Measurements from ENCODE around the gene OLR1.
"Not testable (repeated sequence)": the region's sequence is repeated elsewhere in the genome, so short reads cannot be mapped to it uniquely, and the experiment has no call there.

OLR1 gene

DNA sequence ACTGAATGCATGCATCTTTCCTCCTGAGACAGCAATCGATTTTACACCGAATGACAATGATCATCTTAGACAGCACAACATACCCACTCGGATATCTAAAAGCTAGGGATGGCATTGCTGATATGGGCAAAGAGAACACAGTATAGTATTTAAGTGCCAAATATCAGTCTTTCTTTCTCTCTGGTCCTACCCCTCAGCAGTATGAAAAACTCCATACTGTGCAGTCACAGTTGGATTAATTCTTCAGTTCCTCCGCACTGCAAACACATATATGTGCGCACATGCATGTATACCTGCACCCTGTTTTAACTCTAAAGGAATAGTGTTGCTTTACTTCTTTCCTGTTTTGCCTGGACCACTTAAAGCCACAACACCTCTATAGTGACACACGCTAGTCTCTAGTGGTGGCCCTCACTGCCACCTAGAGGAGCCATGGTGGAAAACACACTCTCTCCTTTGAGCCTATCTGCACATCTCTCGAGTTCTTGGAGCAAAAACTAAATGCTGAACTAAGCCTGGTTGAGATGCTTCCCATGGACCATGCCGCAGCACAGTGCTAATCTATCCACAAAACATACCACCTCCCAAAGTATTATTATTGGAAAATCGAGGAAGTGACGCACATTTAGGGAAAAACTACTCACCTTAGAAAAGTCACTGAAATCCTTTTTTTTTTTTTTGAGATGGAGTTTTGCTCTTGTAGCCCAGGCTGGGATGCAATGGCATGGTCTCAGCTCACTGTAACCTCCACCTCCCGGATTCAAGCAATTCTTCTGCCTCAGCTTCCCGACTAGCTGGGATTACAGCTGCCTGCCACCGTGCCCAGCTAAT, 18.8 kb upstream of the OLR1 start:
- peak; percentile 48 for DNase-seq

DNA sequence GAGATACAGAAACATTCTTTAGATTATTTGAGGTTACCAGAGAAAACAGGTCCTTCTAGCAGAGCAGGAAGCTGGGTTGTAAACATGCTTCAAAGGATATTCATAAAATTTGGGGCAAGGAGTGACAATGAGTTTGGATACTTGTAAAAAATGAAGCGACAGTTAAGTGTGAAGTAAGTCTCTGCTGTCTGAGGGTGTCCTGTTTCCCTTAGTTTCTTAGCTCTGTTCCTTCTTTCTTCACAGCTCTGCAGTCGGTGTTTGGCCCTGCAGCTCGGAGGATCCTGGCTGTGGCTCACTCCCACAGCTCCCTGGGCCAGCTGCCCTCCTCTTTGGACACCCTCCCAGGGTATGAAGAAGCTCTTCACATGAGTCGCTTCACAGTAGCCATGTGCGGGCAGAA, 17.7 kb upstream of the OLR1 start:
- no peak for DNase-seq

DNA sequence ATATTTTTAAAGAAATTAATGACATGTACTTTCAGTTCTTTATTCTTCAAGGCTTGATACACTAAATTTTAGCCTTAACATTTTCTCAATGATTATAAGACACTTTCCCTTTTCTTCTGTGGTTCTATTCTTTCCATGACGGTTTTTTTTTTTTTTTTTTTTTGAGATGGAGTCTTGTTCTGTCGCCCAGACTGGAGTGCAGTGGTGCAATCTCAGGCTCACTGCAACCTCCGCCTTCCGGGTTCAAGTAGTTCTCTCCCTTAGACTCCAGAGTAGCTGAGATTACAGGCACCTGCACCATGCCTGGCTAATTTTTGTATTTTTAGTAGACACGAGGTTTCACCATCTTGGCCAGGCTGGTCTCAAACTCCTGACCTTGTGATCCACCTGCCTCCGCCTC, 15.0 kb upstream of the OLR1 start:
- DNase-seq: not testable (repeated sequence)

DNA sequence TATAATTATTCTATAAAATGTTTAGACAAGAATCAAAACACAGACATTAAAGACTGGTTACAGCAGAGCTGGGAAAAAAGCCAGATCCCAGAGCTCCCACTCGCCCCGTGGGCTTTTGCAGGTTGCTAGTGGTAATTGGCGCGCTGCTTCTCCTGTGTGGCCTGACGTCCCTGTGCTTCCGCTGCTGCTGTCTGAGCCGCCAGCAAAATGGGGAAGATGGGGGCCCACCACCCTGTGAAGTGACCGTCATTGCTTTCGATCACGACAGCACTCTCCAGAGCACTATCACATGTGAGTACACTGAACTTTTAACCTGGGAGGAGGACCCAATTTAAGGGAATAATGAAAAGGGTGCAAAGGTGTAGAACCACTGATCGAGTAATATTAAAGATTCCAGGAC, 14.4 kb upstream of the OLR1 start:
- no peak for DNase-seq

DNA sequence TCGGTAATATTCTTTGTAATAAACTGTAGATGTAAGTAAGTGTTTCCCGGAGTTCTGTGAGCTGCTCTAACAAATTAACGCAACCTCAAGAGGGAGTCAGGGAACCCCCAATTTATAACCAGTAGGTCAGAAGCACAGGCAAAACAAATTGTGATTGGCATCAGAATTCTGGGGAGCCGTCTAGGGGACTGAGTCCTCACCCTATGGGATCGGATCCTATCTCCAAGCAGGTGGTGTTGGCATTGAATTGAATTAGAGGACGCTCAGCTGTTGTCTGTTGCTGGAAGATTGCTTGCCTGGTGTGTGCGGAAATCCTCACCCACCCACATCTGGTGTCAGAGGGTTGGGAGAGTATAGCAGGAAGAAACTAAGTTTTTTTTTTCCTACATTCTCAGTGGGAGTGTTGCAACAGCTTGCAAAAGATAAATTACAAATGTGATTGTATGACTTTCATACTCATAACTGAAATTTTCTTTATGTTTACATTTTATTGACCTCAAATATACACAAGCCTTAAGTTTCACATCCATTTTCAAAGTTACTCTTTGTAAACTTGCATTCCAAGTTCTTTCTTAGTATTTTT, 12.4 kb upstream of the OLR1 start:
- no peak for DNase-seq

DNA sequence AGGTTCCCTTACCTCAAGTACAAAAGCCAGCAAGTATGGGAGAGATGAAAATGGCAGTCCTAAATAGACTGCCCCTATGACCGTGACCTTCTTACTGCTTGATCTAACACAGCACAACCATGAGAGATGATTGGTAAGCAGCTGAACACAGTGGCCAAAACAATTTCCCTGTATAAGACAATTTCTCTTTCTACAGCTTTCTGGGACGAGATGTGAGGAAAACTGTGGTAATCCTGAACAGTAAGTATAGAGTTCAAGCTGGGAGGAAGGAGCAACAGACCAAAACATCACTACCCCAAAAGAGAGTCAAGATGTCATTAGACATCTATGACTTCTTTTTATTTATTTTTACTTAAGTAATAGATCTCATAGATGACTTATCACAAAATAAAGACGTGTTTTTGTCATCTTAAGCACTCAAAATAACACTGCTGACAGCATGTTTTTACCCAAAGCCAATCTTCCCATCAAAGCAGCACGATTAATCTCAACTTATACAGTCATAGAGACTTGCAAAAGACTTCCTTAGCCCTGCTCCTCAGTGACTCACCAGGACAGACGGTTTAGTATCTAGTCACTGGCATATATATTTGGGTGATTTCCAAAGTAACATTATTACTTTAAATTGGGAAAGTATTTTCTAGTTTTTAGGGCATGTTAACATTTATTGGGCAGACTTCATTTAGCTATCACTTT, 10.6 kb upstream of the OLR1 start:
- DNase-seq: no peak

DNA sequence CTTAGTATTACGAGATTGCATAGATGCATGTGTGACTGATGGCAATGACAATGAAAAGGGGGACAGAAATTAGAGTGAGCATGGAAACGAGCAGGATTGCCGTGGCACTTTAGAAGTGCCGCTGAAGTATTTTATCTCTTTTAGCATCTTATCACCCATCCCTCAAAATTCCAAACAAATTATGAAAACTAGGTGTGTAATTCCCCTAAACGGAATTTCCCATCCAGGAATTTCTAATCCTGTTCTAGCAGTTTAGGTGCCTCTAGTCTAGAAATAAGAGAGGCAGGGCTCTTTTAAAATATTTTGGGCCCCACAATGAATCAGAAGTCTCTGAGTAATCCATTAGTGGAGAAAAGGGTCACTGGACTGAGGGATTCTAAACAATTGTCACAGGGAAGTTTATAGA, 7.8 kb upstream of the OLR1 start:
- DNase-seq: no peak

DNA sequence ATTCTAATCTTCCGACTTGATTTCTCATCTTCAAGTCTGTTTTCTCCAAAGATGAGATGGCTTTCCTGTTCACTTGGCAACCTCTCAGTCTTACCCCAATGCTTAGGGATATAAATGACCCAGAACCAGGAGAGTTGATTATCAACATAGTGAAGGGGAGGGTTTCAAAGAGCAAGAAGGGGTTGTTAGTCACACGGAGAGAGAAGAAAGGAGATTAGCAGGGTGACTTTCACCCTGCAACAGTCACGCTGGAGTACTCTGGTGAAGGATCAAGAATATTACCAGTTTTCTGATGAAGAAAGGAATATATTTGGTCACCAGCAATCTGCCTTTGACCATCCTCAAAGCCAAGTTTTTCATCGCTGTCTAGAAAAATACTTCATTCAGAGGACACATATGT, 6.9 kb upstream of the OLR1 start, which contains the start of gene TMEM52B:
Gene TMEM52B, plus strand, starts transcription at position 212 of the 400 bp plus-strand sequence. CDS start 543 bp downstream, outside the sequence.
- DNase-seq: no peak

DNA sequence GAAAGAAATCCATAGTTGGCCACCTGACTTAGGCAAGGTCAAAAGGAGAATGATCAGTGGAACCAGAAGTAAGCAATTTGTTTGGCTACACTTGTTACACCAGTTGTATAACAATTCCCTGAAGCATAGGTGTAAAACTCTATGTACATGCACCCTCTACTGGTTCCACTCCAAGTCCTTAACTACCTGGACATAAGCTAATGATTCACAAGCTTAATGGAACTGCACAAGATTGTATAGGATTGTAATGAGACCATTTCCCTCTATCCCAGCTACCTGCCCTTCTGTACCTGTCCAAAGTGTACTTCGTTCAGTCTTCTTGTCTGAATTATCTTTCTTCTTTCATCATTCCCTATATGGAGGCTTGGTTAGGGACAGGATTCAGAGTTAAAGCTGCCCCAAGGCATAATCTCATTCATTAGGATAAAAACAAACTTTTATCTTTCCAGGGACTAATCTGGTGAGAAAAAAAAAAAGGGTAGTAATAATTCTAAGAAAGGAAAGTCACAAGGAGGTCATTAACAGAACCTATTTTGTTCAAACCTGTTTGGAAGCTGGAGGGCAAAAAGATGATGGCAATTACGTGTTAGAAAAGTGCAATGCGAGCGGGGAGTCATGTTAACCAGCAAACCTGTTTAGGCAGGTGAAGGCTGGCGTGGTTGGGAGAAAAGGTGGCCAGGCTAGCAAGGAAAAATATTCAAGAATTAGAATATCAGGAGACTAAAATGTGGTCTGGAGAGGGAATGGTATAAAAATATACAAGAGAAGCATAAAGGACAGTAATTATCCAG, 4.1 kb upstream of the OLR1 start:
- no peak for DNase-seq

DNA sequence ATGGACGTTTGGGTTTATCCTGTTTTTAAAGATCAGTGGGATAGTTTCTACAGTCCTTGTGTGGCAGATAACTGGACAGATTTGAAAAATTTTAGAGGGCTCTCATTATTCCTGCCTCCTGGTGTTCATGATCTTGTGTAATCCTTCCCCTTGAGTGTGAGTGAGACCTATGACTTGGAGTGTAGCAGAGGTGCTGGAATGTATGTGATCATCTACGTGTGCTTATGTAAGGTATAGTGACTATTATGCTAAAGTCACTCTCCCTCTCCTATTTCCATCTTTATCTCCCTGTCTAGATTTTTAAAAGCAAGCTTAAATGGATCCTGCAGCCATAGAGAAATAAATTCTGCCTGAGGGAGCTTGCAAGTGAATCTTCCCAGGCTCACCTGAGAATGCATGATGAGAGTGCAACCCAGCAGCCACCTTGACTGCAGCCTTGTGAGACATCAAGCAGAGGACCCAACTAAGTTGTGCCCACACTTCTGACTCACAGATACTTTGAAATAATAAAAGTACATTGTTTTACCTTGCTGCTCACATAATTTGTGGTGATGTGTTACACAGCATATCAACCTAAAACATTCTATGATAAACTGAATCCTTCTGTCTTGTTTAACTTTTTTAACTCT, 3.2 kb upstream of the OLR1 start:
- DNase-seq: no peak

DNA sequence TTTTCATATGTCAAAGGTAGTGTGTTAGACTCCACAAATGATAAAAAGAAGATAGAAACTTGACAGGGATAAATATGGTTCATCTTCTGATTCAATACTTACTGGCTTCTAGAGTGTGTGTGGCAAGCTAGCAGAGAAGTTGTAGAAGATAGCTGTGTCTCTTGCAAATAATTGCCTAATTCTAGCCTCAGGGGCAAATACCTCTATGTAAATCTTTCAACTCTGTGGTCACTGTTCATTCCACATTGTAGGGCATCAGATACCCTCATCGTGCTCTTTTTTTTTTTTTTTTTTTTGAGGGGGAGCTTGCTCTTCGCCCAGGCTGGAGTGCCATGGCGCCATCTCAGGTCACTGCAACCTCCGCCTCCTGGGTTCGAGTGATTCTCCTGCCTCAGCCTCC, 1.7 kb downstream of the OLR1 start:
- no peak for DNase-seq

DNA sequence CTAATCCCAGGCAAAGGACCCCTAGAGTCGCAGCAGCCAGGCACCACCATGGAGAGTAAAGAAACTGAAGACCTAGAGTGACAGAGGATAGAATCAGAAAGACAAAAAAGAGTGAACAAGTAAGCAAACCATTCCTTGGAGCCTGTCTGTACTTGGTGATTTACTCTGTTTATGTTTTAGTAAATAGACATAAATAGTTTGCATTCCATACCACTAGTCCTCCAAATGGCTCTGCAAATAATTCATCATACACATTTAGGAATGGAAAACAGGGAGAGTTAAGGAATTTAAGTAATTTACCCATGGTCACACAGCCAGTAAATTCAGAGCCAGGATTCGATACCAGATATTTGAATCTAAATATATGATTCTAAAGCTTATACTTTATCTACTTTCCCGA, 2.8 kb downstream of the OLR1 start:
- DNase-seq: no peak

DNA sequence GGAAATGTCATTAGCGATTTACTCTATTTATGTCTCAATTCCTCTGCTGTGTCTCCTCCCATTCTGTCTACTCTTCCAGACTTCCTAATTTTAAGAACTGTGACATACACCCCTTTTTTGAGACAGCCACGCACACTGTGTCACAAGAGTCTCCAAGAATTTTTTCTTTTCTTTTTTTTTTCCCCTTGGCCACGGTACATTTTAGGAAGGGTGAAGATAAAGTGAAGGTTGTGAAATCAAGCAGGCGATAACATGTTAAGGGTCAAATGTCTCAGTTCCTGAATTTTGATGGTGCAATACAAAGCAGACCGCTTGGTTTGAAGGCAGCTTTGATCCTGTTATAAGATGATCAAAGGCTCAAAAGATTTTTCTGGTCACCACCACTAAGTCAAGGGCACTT, 4.3 kb downstream of the OLR1 start:
- DNase-seq: no peak

DNA sequence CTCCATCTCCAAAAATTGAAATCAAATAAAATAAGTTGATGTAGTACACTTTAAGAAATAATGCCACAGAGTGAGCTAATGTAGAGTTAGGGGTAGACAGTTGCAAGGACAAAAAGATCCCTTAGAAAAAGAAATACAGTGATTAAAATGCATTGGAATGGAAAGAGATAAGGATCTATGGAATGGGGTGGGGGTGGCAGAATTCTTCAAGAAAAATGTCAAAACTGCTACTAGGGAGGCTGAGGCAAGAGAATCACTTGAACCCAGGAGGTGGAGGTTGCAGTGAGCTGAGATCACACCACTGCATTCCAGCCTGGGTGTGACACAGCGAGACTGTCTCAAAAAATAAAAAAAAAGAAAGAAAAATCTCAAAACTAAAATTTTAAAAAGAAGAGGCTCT, 6.5 kb downstream of the OLR1 start:
- DNase-seq: no peak

DNA sequence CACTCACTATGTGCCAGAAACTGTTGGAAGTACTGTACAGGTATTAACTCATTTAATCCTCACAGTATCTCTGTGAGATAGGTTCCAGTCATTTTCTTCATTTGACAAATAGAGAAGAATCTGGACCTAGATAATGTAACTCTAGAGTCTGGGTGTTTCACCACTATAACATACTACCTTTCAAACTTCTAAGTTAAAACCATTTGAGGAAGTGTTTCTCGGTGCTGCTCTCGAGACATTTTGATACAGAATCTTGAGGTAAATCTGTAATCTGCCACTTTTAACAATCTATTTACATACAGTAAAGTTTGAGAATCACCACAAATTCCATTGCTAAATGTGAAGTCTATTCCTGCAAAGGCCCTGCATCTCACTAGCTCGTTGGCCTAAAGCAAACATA, 8.8 kb downstream of the OLR1 start:
- DNase-seq: no peak

DNA sequence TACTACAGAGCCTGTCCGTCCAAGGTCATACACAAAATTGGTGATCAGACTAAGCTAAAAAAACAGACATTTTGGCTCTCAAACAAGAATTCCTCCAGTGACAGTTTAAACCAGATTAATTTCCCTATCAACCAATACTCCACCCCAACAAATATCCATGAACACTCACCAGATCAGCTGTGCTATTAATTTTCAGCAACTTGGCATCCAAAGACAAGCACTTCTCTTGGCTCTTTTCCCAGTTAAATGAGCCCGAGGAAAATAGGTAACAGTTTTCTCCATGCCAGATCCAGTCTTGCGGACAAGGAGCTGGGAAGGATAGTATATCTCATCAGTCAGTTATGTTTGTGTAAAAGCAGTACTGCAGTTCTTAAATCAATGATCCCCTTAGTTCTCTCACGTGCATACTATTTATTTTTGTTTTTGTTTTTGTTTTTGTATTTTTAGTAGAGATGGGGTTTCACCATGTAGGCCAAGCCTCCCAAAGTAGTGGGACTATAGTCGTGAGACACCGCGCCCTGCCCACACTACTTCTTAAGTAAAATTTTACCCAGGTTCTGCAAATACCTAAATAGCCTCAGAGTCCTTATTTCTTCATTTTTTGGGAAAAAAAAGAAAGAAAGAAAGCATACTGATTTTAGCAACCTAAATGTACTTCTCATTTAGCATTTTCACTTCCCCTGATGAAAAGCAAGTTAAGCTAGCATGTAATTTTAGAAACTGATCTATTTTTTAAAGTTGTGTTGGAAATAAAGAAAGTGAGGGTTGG, 11.1 kb downstream of the OLR1 start:
- no peak for DNase-seq

DNA sequence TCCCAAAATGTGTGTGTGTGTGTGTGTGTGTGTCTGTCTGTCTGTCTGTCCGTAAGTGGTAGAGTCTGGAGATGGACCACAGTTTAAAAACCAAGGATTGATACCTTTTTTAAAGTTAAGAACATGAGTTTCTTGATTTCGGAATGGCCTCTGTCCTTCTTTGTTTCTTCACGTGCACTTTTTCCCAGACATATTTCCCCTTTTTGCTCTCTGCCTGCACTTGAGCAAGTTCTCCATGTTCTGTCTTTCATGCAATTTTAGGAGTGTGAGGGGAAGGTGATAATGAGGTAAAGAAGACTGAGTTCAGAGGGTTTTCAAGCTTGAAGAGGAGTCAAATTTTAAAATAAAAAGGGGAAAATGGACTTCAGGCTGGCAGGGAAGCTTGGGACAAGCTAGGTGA, 12.7 kb downstream of the OLR1 start:
- DNase-seq: no peak

DNA sequence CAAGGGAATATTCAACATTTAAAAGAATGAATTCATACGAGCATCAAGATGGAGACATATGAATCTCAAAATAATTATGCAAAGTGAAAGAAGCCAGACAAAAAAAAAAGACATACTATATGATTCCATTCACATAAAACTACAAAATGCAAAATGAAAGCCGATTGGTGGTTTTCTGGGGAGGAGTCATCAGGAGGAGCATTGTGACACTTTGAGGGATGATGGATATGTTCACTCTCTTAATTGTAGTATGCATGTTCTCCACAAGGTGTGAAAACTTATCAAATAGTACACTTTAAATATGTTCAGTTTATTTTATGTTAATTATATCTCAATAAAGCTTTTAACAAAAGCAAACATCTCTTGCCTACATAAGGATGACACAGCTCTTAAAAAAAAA, 13.5 kb downstream of the OLR1 start:
- DNase-seq: no peak

DNA sequence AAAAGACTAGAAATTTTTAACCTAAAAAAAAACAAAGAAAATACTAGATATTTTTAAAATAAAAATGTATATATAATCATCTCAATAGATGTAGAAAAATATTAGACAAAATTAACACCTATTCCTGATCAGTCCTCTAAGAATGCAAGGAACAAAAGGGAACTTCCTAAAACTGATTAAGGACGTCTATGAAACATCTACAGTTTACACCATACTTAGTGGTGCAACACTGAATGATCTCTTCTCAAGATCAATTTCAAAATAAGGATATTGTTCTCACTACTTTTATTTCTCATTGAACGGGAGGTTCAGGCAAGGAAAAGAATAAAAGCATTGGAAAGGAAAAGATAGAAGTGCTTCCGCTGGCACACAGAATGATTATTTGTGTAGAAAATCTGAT, 16.0 kb downstream of the OLR1 start:
- DNase-seq: no peak

DNA sequence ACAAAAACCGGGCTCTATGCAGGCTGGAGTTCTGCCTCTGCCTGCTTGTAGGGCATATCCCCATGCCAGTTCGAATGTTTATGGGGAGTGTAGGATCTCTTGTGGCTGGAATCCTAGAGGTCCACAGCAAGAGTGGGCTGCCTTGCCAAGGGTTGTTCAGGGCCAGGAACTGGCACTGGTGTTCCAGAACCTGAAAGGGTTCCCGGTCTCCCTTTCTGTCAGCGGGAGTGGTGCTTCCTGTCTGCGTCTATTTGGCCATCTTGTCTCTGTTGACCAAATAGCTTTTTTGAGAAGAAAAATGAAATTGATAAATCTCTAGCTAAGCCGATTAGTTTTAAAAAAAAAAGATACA, 17.8 kb downstream of the OLR1 start:
- no peak for DNase-seq

DNA sequence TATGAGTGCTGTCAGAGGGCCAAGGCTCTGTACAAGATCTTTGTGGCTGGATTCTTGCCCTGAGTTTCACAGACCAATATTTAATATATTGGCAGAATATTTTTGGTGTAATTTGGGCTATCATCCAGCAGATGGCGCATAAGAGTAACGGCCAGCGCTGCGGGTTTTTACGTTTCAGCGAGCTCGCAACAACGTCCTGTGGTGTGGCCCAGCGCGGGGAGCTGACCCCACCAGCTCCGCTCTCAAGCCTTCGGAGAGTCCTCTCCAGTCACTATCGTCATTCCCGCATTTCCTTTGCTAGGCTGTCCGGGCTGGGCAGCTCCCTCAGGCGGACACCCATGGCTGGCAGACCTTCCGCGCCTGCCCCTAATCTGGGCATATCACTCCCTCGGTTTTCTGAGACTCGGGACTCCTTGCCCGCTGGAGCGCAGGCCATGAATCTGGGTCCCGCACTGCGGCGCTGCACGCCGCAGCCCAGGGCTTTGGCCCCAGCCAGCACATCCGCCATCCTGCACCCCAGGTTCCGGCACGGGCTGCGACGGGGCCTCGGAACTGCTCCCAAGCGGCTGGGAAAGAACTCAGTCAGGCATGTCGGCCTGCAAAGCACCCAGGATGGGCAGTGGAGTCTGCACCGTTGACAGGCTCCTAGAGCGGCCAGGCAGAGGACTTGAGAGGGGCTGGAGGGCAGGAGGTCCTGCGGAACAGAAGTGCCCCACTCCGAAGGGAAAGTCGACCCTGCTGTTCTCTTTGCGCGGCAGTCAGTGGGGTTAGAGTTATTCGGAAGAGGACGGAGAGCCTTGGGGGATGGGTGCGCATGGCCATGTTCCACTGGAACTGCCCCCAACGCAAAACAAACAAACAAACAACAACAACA, 18.4 kb downstream of the OLR1 start:
- DNase-seq: peak; percentile 73
